HCT116 (cell line): ENCODE results near the gene METTL25. TPM values are rescaled to one million over a fixed set of nuclear protein-coding genes. Genes with fewer than 3 reads are reported as not detected.

Experiments used
- ATAC-seq: fragments of 200-7000 bp; cut with Tn5 transposase; 2 replicates; pipeline ENCODE4 v1.9.1; 2020; ENCODE audit warnings: mild to moderate bottlenecking, moderate library complexity
- BruUV-seq: library from RNA; stranded (reverse); fragments of 400-500 nt; replicated peaks from 2 replicates; lab custom pipeline; 2021; lab: Mats Ljungman, UMichigan
- CTCF ChIA-PET: fragments of 300-600 bp; sonication (Branson Sonifier 250); formaldehyde crosslinking; loops from one replicate; lab custom pipeline; 2021; ENCODE audit warnings: antibody characterized with exemption; lab: Charles Lee
- POLR2A ChIA-PET: fragments of 300-600, 350-600 bp; sonication (Branson Sonifier 250); formaldehyde crosslinking; loops from one replicate; lab custom pipeline; 2021; ENCODE audit warnings: antibody characterized with exemption; lab: Charles Lee
- RAD21 ChIA-PET, 2 experiments: fragments of 300-600 bp; sonication (Branson Sonifier 250); formaldehyde crosslinking; loops; one replicate each; lab custom pipeline; 2023; ENCODE audit warnings: low total read pairs in 2 of 2; ENCODE audit not compliant: uncharacterized antibody in 2 of 2, unreplicated experiment in 2 of 2, low non-redundant PET in 1 of 2; lab: Charles Lee
- DNase-seq: peaks from one replicate; pipeline ENCODE4 v3.0.0-alpha.2; 2010; ENCODE audit warnings: low read depth, low spot score
- H2AFZ ChIP-seq: fragments of 200-600 bp; shearing (Covaris generic), sonication (generic); 2 replicates; pipeline ENCODE4 v1.6.1; 2017; ENCODE audit warnings: low read depth, mixed run types, mixed read lengths, antibody characterized with exemption, low read length; ENCODE audit not compliant: poor library complexity, severe bottlenecking
- H3K27ac ChIP-seq: 2 replicates; pipeline ENCODE4 v1.5.1; 2012; ENCODE audit warnings: low read depth, low read length
- H3K27me3 ChIP-seq: fragments of 200-600 bp; sonication (generic); 2 replicates; pipeline ENCODE4 v1.6.1; 2016; ENCODE audit warnings: mixed run types, low read length, mixed read lengths; ENCODE audit not compliant: insufficient read depth
- H3K36me3 ChIP-seq, 2 experiments: fragments of 200-500 bp in 1 of 2; fragments of 200-600 bp in 1 of 2; sonication (Bioruptor generic) in 1 of 2; sonication (generic) in 1 of 2; 2 replicates each; pipeline versions ENCODE4 v1.5.1 to v1.6.1; 2014 to 2016; ENCODE audit warnings: low read length in 2 of 2, inconsistent platforms in 1 of 2, mixed read lengths in 1 of 2, mixed run types in 1 of 2; ENCODE audit not compliant: insufficient read depth in 2 of 2, control insufficient read depth in 1 of 2
- H3K4me1 ChIP-seq, 2 experiments: fragments of 200-600 bp in 1 of 2; sonication (generic) in 1 of 2; 2 replicates each; pipeline versions ENCODE4 v1.5.1 to v1.6.1; 2012 to 2017; ENCODE audit warnings: low read length in 2 of 2, inconsistent platforms in 1 of 2, mild to moderate bottlenecking in 1 of 2, mixed read lengths in 1 of 2, mixed run types in 1 of 2, moderate library complexity in 1 of 2; ENCODE audit not compliant: insufficient read depth in 2 of 2, control insufficient read depth in 1 of 2
- H3K4me2 ChIP-seq: fragments of 200-600 bp; sonication (generic); 2 replicates; pipeline ENCODE4 v1.6.1; 2017; ENCODE audit warnings: mixed run types, low read length, mixed read lengths
- H3K4me3 ChIP-seq, 2 experiments: fragments of 200-600 bp in 1 of 2; sonication (generic) in 1 of 2; replicated peaks in 1 of 2; 2 replicates each; pipeline ENCODE4 v1.5.1; 2011 to 2016; ENCODE audit warnings: low read length in 2 of 2, control low read depth in 1 of 2, low read depth in 1 of 2, mild to moderate bottlenecking in 1 of 2, mixed read lengths in 1 of 2, mixed run types in 1 of 2
- H3K79me2 ChIP-seq: fragments of 200-600 bp; sonication (generic); 2 replicates; pipeline ENCODE4 v1.6.1; 2017; ENCODE audit warnings: mild to moderate bottlenecking, mixed run types, low read length, moderate library complexity, mixed read lengths; ENCODE audit not compliant: insufficient read depth
- H3K9ac ChIP-seq: fragments of 200-600 bp; sonication (generic); 2 replicates; pipeline ENCODE4 v1.6.1; 2016; ENCODE audit warnings: low read length, mixed read lengths
- H3K9me2 ChIP-seq: fragments of 200-600 bp; sonication (generic), shearing (Covaris generic); 2 replicates; pipeline ENCODE4 v1.6.1; 2017; ENCODE audit warnings: mixed run types, mild to moderate bottlenecking, moderate library complexity; ENCODE audit not compliant: insufficient read depth
- H3K9me3 ChIP-seq, 2 experiments: fragments of 200-500 bp in 1 of 2; fragments of 200-600 bp in 1 of 2; sonication (Bioruptor generic) in 1 of 2; sonication (generic) in 1 of 2; 2 replicates each; pipeline ENCODE4 v1.6.1; 2014 to 2017; ENCODE audit warnings: low read length in 2 of 2, mixed read lengths in 2 of 2, inconsistent platforms in 1 of 2, low read depth in 1 of 2, mild to moderate bottlenecking in 1 of 2, mixed run types in 1 of 2, moderate library complexity in 1 of 2; ENCODE audit not compliant: control insufficient read depth in 1 of 2, insufficient read depth in 1 of 2
- H4K20me1 ChIP-seq: fragments of 200-600 bp; sonication (generic), shearing (Covaris generic); 2 replicates; pipeline ENCODE4 v1.6.1; 2017; ENCODE audit warnings: mixed run types, mild to moderate bottlenecking, moderate library complexity; ENCODE audit not compliant: insufficient read depth
- CBX3 ChIP-seq: IDR thresholded peaks from 2 replicates; pipeline ENCODE4 v1.6.1; 2012; ENCODE audit warnings: low read depth
- CEBPB ChIP-seq: IDR thresholded peaks from 2 replicates; pipeline ENCODE4 v1.6.1; 2012; ENCODE audit warnings: low read depth
- EGR1 ChIP-seq: IDR thresholded peaks from 2 replicates; pipeline ENCODE4 v1.6.1; 2012; ENCODE audit warnings: low read depth
- ELF1 ChIP-seq: IDR thresholded peaks from 2 replicates; pipeline ENCODE4 v1.6.1; 2012; ENCODE audit warnings: low read depth, borderline replicate concordance
- EZH2phosphoT487 ChIP-seq: fragments of 200-600 bp; IDR thresholded peaks from 2 replicates; pipeline ENCODE4 v1.6.1; 2018; ENCODE audit warnings: antibody characterized with exemption, borderline replicate concordance
- MAX ChIP-seq: IDR thresholded peaks from 2 replicates; pipeline ENCODE4 v1.6.1; 2012
- POLR2A ChIP-seq: IDR thresholded peaks from 2 replicates; pipeline ENCODE4 v1.7.0; 2011; ENCODE audit warnings: borderline replicate concordance; ENCODE audit not compliant: insufficient read depth, insufficient read length; ENCODE audit errors: extremely low read depth
- POLR2AphosphoS5 ChIP-seq: IDR thresholded peaks from 2 replicates; pipeline ENCODE4 v1.6.1; 2011; ENCODE audit warnings: mild to moderate bottlenecking, low read depth, low read length, moderate library complexity
- RAD21 ChIP-seq: IDR thresholded peaks from 2 replicates; pipeline ENCODE4 v1.6.1; 2012; ENCODE audit warnings: low read depth, mild to moderate bottlenecking
- SIN3A ChIP-seq: IDR thresholded peaks from 2 replicates; pipeline ENCODE4 v1.6.1; 2012; ENCODE audit warnings: low read depth
- SP1 ChIP-seq: IDR thresholded peaks from 2 replicates; pipeline ENCODE4 v1.6.1; 2012; ENCODE audit warnings: low read depth
- SRF ChIP-seq: IDR thresholded peaks from 2 replicates; pipeline ENCODE4 v1.6.1; 2012; ENCODE audit warnings: low read depth
- TCF7L2 ChIP-seq: IDR thresholded peaks from 2 replicates; pipeline ENCODE4 v1.7.0; 2011; ENCODE audit warnings: borderline replicate concordance, inconsistent platforms; ENCODE audit not compliant: insufficient read depth, insufficient read length; ENCODE audit errors: extremely low read depth
- YY1 ChIP-seq: IDR thresholded peaks from 2 replicates; pipeline ENCODE4 v1.6.1; 2011; ENCODE audit warnings: low read length, low read depth, moderate library complexity, mild to moderate bottlenecking; ENCODE audit not compliant: insufficient replicate concordance; ENCODE audit errors: extremely low read depth
- ZFX ChIP-seq: fragments of 450-650 bp; IDR thresholded peaks from 2 replicates; pipeline ENCODE4 v1.6.1; 2017
- intact Hi-C: fragments of 100-400 bp; cut with micrococcal nuclease; formaldehyde crosslinking; loops from 2 replicates; pipeline ENCODE4 v1.10.0; 2022
- total RNA-seq: library from RNA; stranded (reverse); gene quantifications from one replicate; pipeline ENCODE4 v1.2.1, GENCODE V29; 2021; ENCODE audit not compliant: unreplicated experiment
- TF ChIP-seq, protein P1 (sequence below): IDR thresholded peaks from 2 replicates; pipeline ENCODE4 v1.6.1; 2012; ENCODE audit warnings: low read depth
- TF ChIP-seq, protein P2 (sequence below): IDR thresholded peaks from 2 replicates; pipeline ENCODE4 v1.6.1; 2011; ENCODE audit warnings: mild to moderate bottlenecking, low read length, moderate library complexity; ENCODE audit not compliant: insufficient replicate concordance; ENCODE audit errors: extremely low read depth

METTL25 gene
- total RNA-seq, 1 experiment from 2014 or later = 4.4 TPM

GRCh38 chr12:82408844-82409243 is 50.5 kb downstream of the METTL25 start:
- H2AFZ ChIP-seq = no peak overlapping the region
- H3K4me2 ChIP-seq = no peak overlapping the region
- H3K4me3 ChIP-seq = no peak overlapping the region
- no peaks in the 10 kb centered on the region for H3K4me1 ChIP-seq
- no peaks in the 10 kb centered on the region for H4K20me1 ChIP-seq
- no peaks in the 10 kb centered on the region for H3K9me3 ChIP-seq
- no peak overlapping the region for H3K9ac ChIP-seq
- no peaks in the 10 kb centered on the region for H3K36me3 ChIP-seq
- intact Hi-C loops = no loop called here
- ChIA-PET CTCF (no interaction called here), POLR2A (no interaction called here), RAD21 (no interaction called here)
- no peak for ATAC-seq
- BruUV-seq = no TSS peak
- no peak overlapping the region for H3K27ac ChIP-seq
- no peak for TF ChIP-seq SIN3A
- no peak for TF ChIP-seq ELF1
- no peak for TF ChIP-seq ZFX
- no peak for TF ChIP-seq EZH2phosphoT487
- TF ChIP-seq SP1 = no peak
- no peak for TF ChIP-seq EGR1
- no peak for TF ChIP-seq POLR2A
- TF ChIP-seq, protein P1, sequence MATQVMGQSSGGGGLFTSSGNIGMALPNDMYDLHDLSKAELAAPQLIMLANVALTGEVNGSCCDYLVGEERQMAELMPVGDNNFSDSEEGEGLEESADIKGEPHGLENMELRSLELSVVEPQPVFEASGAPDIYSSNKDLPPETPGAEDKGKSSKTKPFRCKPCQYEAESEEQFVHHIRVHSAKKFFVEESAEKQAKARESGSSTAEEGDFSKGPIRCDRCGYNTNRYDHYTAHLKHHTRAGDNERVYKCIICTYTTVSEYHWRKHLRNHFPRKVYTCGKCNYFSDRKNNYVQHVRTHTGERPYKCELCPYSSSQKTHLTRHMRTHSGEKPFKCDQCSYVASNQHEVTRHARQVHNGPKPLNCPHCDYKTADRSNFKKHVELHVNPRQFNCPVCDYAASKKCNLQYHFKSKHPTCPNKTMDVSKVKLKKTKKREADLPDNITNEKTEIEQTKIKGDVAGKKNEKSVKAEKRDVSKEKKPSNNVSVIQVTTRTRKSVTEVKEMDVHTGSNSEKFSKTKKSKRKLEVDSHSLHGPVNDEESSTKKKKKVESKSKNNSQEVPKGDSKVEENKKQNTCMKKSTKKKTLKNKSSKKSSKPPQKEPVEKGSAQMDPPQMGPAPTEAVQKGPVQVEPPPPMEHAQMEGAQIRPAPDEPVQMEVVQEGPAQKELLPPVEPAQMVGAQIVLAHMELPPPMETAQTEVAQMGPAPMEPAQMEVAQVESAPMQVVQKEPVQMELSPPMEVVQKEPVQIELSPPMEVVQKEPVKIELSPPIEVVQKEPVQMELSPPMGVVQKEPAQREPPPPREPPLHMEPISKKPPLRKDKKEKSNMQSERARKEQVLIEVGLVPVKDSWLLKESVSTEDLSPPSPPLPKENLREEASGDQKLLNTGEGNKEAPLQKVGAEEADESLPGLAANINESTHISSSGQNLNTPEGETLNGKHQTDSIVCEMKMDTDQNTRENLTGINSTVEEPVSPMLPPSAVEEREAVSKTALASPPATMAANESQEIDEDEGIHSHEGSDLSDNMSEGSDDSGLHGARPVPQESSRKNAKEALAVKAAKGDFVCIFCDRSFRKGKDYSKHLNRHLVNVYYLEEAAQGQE = no peak
- TF ChIP-seq TCF7L2 = no peak
- no peak for TF ChIP-seq RAD21
- TF ChIP-seq MAX = no peak
- no peak for TF ChIP-seq POLR2AphosphoS5
- TF ChIP-seq SRF = no peak
- TF ChIP-seq, protein P2, sequence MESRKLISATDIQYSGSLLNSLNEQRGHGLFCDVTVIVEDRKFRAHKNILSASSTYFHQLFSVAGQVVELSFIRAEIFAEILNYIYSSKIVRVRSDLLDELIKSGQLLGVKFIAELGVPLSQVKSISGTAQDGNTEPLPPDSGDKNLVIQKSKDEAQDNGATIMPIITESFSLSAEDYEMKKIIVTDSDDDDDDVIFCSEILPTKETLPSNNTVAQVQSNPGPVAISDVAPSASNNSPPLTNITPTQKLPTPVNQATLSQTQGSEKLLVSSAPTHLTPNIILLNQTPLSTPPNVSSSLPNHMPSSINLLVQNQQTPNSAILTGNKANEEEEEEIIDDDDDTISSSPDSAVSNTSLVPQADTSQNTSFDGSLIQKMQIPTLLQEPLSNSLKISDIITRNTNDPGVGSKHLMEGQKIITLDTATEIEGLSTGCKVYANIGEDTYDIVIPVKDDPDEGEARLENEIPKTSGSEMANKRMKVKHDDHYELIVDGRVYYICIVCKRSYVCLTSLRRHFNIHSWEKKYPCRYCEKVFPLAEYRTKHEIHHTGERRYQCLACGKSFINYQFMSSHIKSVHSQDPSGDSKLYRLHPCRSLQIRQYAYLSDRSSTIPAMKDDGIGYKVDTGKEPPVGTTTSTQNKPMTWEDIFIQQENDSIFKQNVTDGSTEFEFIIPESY = no peak
- TF ChIP-seq CBX3 = no peak
- no peak for TF ChIP-seq YY1
- no peak for TF ChIP-seq CEBPB
- H3K79me2 ChIP-seq = no peaks in the 10 kb centered on the region
- DNase-seq = no peak
- no peaks in the 10 kb centered on the region for H3K27me3 ChIP-seq
- no peaks in the 10 kb centered on the region for H3K9me2 ChIP-seq
